ENCODE measurements around the gene DPF3.
A peak's percentile ranks its signal among the peaks of the same experiment; 100 is the strongest.

Gene DPF3

GRCh38 chr14:72633551-72633950 lies 260.4 kb downstream of the DPF3 start:
- no peak for DNase-seq

DNA sequence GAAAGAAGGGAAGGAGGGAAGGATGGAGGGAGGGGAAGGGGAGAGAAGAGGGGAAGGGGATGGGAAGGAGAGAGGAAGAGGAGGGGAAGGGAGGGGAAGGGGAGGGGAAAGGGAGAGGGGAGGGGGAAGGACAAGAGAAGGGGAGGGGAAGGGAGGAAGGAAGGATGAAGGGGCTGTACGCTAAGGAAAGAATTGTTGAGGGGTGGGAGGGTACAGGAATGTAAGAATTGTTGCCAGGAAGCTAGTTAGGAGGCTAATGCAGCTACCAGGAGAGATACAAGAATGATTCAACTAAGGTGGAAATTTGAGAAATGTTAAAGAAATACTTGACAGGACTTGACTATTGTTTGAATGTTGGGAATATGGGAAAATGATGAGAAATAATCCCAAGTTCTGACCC lies 261.2 kb downstream of the DPF3 start:
- no peak for DNase-seq

DNA sequence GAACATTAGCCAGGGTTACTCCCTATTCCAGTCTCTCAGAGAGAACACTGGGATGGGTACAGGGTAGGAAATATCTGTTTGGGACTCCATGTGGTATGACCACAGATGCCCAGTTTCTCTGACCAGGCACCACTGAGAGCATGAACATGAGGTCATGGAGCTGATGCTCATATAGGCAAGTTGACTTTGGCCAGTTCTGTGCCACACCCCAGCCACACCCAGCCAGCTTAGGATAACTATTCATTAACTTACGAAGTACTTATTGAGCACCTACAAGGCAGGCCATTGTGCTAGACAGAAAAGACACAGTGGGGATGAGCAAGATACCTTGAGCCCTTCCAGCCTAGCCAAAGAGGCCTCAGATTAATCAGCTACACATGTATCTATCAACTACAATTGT lies 262.5 kb downstream of the DPF3 start:
- no peak for DNase-seq

DNA sequence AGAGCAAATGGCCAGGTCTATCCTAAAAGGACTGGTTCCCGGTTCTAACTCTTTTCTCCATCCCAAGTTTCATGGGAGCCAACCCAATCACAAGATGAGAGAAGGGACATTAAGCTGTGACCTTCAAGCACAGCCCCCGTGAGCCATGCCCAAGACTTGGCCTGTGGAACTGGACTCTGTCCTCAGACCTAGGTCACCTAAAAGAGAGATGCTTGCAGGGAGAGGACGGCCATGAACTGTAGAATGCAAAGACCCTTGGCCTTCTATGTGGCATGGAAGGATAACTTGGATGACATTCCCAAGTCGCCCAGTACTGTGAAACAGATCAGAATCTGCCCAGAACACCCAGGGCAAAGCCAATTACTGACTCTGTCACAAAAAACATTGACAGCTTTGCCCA lies 263.5 kb downstream of the DPF3 start:
- DNase-seq = no peak

GRCh38 chr14:72629534-72629933 lies 264.4 kb downstream of the DPF3 start:
- no peak for DNase-seq

GRCh38 chr14:72625689-72626088 lies 268.2 kb downstream of the DPF3 start:
- no peak for DNase-seq

DNA sequence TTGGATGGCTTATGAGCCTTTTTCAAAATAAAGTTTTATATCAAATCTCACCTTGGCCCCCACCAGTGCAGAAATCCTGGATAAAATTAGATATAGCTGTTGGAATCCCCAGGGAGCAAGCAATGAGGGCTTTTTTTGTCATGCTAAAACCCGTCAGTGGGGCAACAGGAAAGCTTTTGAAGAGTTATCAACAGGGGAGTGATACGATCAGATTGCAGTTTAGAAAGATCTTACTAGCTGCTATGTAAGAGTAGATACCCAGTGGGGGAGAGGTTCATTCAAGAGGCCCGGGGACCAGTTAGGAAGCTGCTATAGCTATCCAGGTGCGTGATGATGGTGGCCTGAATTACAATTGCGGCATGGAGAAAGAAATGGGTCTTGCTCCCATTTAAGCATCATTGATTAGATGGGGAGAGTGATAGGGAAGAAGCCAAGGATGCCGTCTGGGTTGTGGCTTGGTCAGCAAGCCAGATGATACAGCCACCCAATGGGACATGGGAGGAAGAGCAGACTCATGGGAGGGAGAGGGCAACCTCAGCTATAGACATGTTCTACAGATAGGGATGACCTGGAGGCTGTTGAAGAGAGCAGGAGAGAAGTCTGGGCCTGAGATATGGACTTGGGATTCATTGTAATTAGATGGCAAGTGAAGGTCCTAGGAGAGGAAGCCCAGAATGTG lies 272.4 kb downstream of the DPF3 start:
- DNase-seq = no peak

- no peak for DNase-seq
These were observed 274.0 kb downstream of the DPF3 start for GRCh38 chr14:72619881-72620280.

DNA sequence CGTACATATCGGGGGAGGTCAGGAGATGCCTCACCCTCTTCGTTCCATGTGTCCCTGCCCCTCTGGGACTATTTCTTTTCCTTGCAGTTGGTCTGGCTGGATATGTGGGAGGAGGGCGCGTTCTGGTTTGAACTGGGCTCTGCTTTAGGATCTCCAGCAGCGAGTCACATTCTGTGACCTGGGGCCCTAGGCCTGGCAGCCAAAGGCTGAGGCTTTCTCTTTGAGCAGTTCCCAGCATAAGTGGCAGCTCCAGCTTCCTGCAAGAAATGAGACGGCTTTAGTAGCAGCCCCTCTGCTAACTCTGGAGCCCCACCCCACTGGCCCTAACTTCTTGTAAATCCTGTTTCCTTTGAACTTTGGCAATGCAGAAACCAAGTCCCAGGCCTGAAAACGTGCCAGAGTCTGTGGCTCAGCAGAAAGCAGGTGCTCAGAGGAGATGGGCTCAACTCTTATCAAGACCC lies 274.8 kb downstream of the DPF3 start:
- no peak for DNase-seq

DNA sequence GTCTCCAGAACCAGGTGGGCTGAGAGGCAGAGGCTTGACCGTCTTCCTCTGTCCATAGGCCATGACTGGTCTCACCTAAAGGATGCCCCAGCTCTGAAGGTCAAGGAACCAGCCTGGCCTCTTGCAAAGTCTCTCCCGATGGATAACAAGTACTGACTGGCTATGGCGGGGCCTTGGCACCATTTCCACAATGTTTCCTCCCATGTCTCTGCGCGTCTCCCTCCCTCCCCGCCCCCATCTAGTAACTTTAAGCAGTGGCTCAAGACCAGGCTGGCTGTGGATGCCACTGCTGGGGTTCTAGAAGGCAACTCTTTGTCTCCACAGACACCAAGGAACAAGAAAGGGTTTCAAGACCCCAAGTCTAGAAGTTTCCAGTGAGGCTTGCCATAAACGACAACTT lies 275.5 kb downstream of the DPF3 start:
- DNase-seq = no peak

DNA sequence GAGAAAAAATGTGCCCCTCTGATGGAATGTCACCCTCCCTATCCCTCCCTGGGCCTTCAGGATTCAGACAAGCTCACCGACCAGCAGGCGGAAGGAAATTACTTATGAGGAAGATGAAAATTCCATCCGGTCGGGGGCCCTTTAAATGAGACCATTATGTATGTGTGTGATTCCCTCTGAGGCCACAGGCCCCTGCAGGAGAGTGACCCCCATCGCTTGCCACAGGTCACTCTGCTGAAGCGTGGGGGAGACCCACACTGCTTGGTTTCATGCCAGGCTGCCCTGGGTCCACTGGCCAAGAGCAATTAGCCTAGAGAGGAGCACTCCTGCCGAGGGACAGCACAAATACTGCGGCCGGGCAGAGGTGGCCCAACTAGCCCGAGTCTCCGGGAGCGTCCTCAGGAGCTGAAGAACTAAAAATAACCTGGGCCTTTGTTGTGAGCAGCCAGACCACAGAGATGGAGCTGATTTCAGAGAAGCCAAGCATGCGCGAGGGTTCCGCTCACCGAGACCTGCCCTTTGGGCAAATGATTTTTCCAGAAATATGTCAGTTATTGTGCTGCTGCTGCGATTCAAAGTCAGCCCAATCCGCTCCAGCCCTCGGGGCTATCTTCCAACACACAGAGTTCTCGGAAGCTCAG lies 276.4 kb downstream of the DPF3 start:
- DNase-seq = peak; percentile 73

- DNase-seq = no peak
These were observed 277.1 kb downstream of the DPF3 start for GRCh38 chr14:72616811-72617210.

GRCh38 chr14:72616294-72616693 lies 277.6 kb downstream of the DPF3 start:
- no peak for DNase-seq

DNA sequence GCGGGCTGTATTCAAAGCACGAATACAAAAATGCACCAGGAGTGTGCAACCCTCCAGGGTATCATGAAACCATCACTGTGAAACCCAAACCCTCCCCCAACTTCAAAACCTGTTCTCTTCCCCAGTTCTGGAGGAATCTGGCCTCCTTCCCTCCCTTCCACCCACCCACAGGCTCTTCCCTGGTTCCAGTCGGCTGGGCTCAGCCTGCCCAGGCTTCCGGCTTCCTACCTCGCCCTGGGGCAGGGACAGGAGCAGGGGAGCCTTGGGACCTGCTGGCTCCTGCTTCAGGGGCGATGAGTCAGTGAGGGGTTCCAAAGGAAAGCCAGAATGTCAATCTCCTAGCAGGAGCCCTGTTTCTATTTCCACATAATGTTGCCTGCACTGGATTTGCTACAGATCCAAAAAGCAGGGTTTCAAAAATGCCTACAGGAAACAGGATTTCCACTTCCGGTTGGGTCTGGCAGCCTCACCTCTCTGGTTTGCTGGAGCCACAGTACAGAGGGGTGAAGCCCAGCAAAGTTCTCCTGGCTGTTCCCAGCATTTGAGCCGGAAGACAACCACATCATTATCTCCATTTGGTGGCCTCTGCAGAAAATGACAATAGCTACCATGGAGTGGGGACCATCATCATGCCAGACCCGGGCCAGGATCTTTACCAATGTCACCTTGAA lies 278.3 kb downstream of the DPF3 start:
- no peak for DNase-seq

- no peak for DNase-seq
These were observed 278.9 kb downstream of the DPF3 start for GRCh38 chr14:72614891-72615415.

- no peak for DNase-seq
These were observed 279.5 kb downstream of the DPF3 start for GRCh38 chr14:72614365-72614764.

DNA sequence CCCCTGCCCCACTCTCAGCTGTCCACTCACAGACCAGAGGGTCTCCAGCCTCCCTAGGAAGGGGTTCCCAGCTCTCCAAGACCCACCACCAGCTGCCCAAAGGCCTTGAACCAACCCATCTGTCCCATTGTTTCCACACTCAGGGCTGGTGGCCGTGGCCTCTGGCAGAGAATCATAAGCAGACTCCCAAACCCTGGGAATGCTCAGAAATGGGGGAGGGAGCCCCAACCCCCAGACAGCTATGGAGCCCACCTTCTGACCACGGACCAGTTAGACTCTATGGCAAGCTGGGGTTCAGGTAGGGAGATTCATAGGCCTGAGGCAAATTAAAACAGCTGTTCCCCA lies 280.0 kb downstream of the DPF3 start:
- no peak for DNase-seq

DNA sequence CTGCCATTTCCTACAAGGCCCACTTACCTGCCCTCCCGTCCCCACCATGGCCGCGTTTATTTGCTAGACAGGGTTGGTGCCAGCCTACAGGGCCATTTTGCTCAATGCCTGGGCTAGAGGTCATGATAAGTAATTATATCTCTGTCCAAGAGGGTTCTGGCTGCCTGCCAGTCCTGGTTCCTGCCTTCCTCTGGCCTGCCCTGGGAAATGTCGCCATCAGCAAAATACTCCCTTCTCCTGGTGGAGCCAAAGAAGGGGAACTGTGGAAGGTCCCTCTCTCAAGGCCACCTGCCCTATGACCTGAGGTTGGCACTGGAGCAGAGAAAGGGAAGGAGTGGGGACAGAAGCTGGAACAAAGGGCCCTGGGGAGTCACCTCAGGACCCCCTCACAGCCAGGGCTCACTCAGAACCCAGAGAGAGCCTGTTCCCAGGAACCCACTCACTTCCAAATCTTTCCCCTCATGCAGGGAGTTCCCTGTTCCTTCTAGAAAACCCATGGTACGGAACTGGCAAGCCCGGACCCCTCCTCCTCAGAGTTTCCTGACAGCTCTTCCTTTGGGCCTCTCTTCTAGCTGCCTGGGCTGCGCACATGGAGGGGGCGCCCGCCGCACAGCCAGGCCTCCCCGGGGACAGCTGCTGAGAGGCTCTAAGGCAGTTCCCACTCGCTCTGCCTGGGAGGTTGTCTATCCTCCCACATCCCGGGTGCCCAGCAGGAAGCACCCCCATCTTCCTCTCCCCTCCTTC lies 280.5 kb downstream of the DPF3 start:
- DNase-seq = no peak

GRCh38 chr14:72612041-72612440 lies 281.9 kb downstream of the DPF3 start:
- no peak for DNase-seq

DNA sequence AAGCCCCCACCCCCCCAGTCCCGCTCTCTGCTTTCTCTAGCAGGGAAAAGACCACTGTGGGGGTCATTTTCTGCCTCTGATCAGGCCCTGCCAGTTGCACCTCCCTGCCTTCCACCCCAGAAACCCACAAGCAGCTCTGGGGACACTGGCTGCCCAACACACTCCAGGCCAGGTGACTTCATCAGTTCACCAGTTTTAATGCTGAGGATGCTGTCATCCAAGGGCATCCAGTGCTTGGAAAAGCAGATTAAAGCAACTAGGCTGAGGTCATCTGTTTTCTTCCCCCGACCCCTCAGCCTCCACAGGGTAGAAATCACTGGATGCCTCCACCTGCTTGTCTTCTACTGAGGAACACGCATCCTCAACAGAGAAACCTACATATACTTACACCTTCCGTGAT lies 282.4 kb downstream of the DPF3 start:
- no peak for DNase-seq

DNA sequence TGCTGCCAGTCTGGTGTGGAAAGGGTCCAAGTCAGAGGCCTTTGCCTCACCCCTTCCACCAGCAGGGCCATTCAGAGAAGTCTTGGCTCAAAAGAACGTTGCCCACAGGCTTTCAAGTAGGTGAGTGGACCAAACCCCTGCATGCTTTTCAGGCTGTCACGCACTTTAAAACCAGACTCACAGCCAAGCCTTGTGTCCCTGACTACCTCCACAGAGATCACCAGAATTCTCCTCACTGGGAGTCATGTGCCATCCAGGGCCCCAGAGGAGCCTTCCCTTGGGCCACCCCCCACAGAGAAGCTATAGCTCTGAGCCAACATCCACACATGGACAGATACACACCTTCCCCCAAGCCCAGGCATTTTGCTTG lies 283.1 kb downstream of the DPF3 start:
- no peak for DNase-seq

DNA sequence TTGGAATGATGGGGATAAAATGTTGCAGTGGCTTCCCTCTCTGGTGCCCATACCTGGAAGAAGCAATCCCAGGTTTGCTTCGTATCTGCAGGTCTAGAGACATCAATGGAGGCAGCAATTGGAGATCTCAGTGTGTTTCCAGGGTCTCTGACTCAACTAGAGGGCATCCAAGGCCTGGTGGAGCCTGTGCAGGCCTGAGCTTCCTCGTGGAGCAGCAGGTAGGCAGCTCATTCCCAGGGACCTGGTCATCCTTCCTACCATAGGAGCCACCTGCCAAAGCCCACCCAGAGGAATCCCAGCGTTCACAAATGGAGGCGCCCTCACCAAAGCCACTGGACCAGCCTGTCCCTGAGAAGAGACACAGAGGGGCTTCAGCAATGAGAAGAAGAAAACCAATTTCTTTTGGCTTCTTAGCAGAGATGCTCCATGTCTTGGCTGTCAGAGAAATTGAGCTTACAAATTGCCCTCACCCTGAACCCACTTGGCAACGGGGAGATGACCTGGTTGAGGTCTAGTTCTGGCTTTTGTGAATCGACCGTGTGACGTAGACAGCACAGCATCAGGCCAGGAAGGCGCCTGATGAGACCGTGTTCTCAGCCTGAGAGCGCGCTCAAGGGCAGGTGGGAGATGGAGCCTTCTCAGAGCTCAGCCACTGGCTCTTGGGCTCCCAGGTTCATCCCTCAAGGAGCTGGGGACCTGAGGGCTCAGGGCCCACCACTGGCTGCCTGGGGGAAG lies 283.6 kb downstream of the DPF3 start:
- DNase-seq = no peak

Data from retina (tissue), 1 donor.